GM12891 (cell line): ENCODE measurements around the gene ZNF266.

ENCODE experiments used
- SPI1 ChIP-seq: IDR thresholded peaks from 2 replicates; pipeline ENCODE4 v1.6.1; 2011; ENCODE audit warnings: low read depth, low read length, control low read depth
- TAF1 ChIP-seq: IDR thresholded peaks from 2 replicates; pipeline ENCODE4 v1.6.1; 2011; ENCODE audit warnings: low read depth, low read length, control low read depth

GRCh38 chr19:9485140-9485539 lies 49.8 kb upstream of the ZNF266 start:
- no peak for TF ChIP-seq SPI1
- no peak for TF ChIP-seq TAF1
